H1 (cell line): Measurements from ENCODE around the gene SF3B3.
"Not testable (repeated sequence)": the region's sequence is repeated elsewhere in the genome, so short reads cannot be mapped to it uniquely, and the experiment has no call there.

ENCODE experiments used
- EZH2 ChIP-seq: fragments of 200-600 bp; sonication (generic); IDR thresholded peaks from 2 replicates; pipeline ENCODE4 v1.7.1; 2012; ENCODE audit warnings: low read depth, mild to moderate bottlenecking, moderate library complexity, low read length, inconsistent platforms; ENCODE audit not compliant: severe bottlenecking
- JUN ChIP-seq: IDR thresholded peaks from 2 replicates; pipeline ENCODE4 v1.6.1; 2011; ENCODE audit warnings: low read depth, mild to moderate bottlenecking, improper control_type of control experiment, low read length
- RBBP5 ChIP-seq: IDR thresholded peaks from 2 replicates; pipeline ENCODE4 v1.7.1; 2012; ENCODE audit warnings: low read depth, mild to moderate bottlenecking, inconsistent platforms, low read length, moderate library complexity, borderline replicate concordance
- SP1 ChIP-seq: IDR thresholded peaks from 2 replicates; pipeline ENCODE4 v1.6.1; 2011; ENCODE audit warnings: low read depth, low read length
- TF ChIP-seq, protein P1 (sequence below), 3 experiments: IDR thresholded peaks; 1 replicate in 2 of 3; 2 replicates in 1 of 3; pipeline versions ENCODE4 v1.5.1 to v1.6.1; 2011; ENCODE audit warnings: low read length in 3 of 3, mild to moderate bottlenecking in 3 of 3, inconsistent platforms in 2 of 3, low read depth in 1 of 3, moderate library complexity in 1 of 3; ENCODE audit not compliant: insufficient read depth in 1 of 3; ENCODE audit errors: control extremely low read depth in 1 of 3
- TF ChIP-seq, protein P2 (sequence below): IDR thresholded peaks from 2 replicates; pipeline ENCODE4 v1.6.1; 2011; ENCODE audit warnings: low read length, improper control_type of control experiment

DNA sequence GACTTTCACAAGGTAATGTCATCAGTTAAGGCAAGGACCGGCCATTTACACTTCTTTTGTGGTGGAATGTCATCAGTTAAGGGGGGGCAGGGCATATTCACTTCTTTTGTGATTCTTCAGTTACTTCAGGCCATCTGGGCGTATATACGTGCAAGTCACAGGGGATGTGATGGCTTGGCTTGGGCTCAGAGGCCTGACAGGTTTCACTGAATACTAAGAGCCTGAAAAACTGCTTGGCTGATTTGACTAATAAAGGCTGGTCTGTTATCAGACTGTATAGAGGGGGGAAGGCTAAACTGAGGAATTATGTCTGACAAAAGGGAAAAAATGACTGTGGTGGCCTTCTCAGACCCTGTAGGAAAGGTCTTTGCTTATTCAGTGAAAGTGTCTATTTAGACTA, 98.2 kb downstream of the SF3B3 start:
- TF ChIP-seq, protein P1, sequence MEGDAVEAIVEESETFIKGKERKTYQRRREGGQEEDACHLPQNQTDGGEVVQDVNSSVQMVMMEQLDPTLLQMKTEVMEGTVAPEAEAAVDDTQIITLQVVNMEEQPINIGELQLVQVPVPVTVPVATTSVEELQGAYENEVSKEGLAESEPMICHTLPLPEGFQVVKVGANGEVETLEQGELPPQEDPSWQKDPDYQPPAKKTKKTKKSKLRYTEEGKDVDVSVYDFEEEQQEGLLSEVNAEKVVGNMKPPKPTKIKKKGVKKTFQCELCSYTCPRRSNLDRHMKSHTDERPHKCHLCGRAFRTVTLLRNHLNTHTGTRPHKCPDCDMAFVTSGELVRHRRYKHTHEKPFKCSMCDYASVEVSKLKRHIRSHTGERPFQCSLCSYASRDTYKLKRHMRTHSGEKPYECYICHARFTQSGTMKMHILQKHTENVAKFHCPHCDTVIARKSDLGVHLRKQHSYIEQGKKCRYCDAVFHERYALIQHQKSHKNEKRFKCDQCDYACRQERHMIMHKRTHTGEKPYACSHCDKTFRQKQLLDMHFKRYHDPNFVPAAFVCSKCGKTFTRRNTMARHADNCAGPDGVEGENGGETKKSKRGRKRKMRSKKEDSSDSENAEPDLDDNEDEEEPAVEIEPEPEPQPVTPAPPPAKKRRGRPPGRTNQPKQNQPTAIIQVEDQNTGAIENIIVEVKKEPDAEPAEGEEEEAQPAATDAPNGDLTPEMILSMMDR (IDR thresholded peaks at IDR 0.05; ENCODE audit: control extremely low read depth in 1 of 3, insufficient read depth in 1 of 3, low read depth in 1 of 3, low read length in 3 of 3) = not testable (repeated sequence)
- not testable (repeated sequence) for TF ChIP-seq JUN, RBBP5, SP1, EZH2
- TF ChIP-seq, protein P2, sequence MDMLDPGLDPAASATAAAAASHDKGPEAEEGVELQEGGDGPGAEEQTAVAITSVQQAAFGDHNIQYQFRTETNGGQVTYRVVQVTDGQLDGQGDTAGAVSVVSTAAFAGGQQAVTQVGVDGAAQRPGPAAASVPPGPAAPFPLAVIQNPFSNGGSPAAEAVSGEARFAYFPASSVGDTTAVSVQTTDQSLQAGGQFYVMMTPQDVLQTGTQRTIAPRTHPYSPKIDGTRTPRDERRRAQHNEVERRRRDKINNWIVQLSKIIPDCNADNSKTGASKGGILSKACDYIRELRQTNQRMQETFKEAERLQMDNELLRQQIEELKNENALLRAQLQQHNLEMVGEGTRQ = not testable (repeated sequence)
